MM.1S (cell line): ENCODE measurements around the gene PTPRR.

Experiments
- DNase-seq: peaks from one replicate; pipeline ENCODE4 v3.0.0-alpha.2; 2015
- H2AFZ ChIP-seq: fragments of 300-600 bp; sonication (generic); 2 replicates; pipeline ENCODE4 v1.6.0; 2016; ENCODE audit warnings: antibody characterized with exemption, low read length
- H3F3A ChIP-seq: fragments of 300-600 bp; sonication (generic); 2 replicates; pipeline ENCODE4 v1.6.1; 2016; ENCODE audit warnings: mild to moderate bottlenecking, antibody characterized with exemption, low read length, moderate library complexity, mixed read lengths; ENCODE audit not compliant: insufficient read depth
- H3K27ac ChIP-seq: fragments of 300-600 bp; sonication (generic); 2 replicates; pipeline ENCODE4 v1.5.1; 2016; ENCODE audit warnings: mild to moderate bottlenecking, low read length
- H3K27me3 ChIP-seq: fragments of 300-600 bp; sonication (generic); replicated peaks from 2 replicates; pipeline ENCODE4 v1.6.0; 2016; ENCODE audit warnings: low read length; ENCODE audit not compliant: insufficient read depth
- H3K36me3 ChIP-seq: fragments of 300-600 bp; sonication (generic); replicated peaks from 2 replicates; pipeline ENCODE4 v1.6.1; 2016; ENCODE audit warnings: mild to moderate bottlenecking, low read length, mixed read lengths; ENCODE audit not compliant: insufficient read depth
- H3K4me1 ChIP-seq: fragments of 300-600 bp; sonication (generic); 2 replicates; pipeline ENCODE4 v1.6.1; 2016; ENCODE audit warnings: low read length, mixed read lengths
- H3K4me2 ChIP-seq: fragments of 300-600 bp; sonication (generic); 2 replicates; pipeline ENCODE4 v1.6.0; 2016; ENCODE audit warnings: low read depth, low read length
- H3K4me3 ChIP-seq: fragments of 300-600 bp; sonication (generic); 2 replicates; pipeline ENCODE4 v1.5.1; 2016; ENCODE audit warnings: low read length, mixed read lengths
- H3K79me2 ChIP-seq: fragments of 300-600 bp; sonication (generic); 2 replicates; pipeline ENCODE4 v1.6.1; 2016; ENCODE audit warnings: mixed run types, low read length, mixed read lengths
- H3K9ac ChIP-seq: fragments of 300-600 bp; sonication (generic); 2 replicates; pipeline ENCODE4 v1.6.1; 2016; ENCODE audit warnings: low read length, mixed read lengths
- H3K9me2 ChIP-seq: fragments of 300-600 bp; sonication (generic); replicated peaks from 2 replicates; pipeline ENCODE4 v1.6.1; 2016; ENCODE audit warnings: mild to moderate bottlenecking, low read length, mixed read lengths; ENCODE audit not compliant: insufficient read depth
- H3K9me3 ChIP-seq: fragments of 300-600 bp; sonication (generic); replicated peaks from 2 replicates; pipeline ENCODE4 v1.6.1; 2016; ENCODE audit warnings: mild to moderate bottlenecking, low read length, mixed read lengths; ENCODE audit not compliant: insufficient read depth
- H4K20me1 ChIP-seq: fragments of 300-600 bp; sonication (generic); 2 replicates; pipeline ENCODE4 v1.6.1; 2016; ENCODE audit warnings: mild to moderate bottlenecking, low read length, moderate library complexity, mixed read lengths; ENCODE audit not compliant: insufficient read depth
- CTCF ChIP-seq: fragments of 300-600 bp; sonication (generic); IDR thresholded peaks from 2 replicates; pipeline ENCODE4 v1.5.1; 2016; ENCODE audit warnings: antibody characterized with exemption, low read length, mixed read lengths
- EZH2 ChIP-seq: fragments of 300-600 bp; sonication (generic); optimal IDR thresholded peaks from 2 replicates; pipeline ENCODE3; 2017; ENCODE audit warnings: low read depth, mild to moderate bottlenecking, antibody characterized with exemption, low read length, mixed read lengths
- EZH2phosphoT487 ChIP-seq: fragments of 300-600 bp; sonication (generic); IDR thresholded peaks from 2 replicates; pipeline ENCODE4 v1.6.1; 2018; ENCODE audit warnings: antibody characterized with exemption, low read length

PTPRR gene

GRCh38 chr12:70794131-70794530 lies 126.4 kb downstream of the PTPRR start:
- DNase-seq = no peak
- Histone ChIP-seq H3K4me2 (no peak overlapping the region), H3K79me2 (no peaks in the 10 kb centered on the region), H3K27me3 (no peaks in the 10 kb centered on the region), H4K20me1 (no peaks in the 10 kb centered on the region), H3K9me2 (no peaks in the 10 kb centered on the region), H3K4me1 (peaks cover 3% of the 10 kb centered on the region; the same call in 1 of the 2 replicates), H3K4me3 (no peak overlapping the region), H2AFZ (no peak overlapping the region), H3K9ac (no peak overlapping the region), H3K27ac (no peak overlapping the region), H3K9me3 (no peaks in the 10 kb centered on the region), H3F3A (no peaks in the 10 kb centered on the region), H3K36me3 (no peaks in the 10 kb centered on the region)
- TF ChIP-seq EZH2 (no peak), EZH2phosphoT487 (no peak), CTCF (no peak)

DNA sequence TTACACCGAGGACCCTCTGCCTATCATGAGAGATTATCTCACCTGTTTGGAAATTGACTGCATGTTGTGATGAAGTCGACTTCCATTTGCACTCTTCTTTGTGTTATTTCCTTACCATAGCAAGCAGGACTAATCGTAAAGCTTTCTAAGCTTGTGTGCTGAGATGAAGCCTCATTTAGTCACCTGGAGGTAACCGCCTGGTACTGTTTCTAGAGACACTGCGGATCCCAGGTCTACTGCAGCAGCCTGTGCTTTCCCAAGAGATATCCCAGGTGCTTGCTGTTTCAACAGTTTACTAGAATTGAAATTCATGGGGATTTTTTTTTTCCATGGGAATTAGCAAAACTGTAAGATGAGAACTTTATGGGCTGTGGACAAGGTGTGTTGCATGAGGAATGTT lies 131.8 kb downstream of the PTPRR start:
- no peak for TF ChIP-seq CTCF
- TF ChIP-seq EZH2phosphoT487 = no peak
- no peak for TF ChIP-seq EZH2
- no peak overlapping the region for H3K27ac ChIP-seq
- no peaks in the 10 kb centered on the region for H3K36me3 ChIP-seq
- no peaks in the 10 kb centered on the region for H3K27me3 ChIP-seq
- no peak for DNase-seq
- no peaks in the 10 kb centered on the region for H3K9me2 ChIP-seq
- H3K79me2 ChIP-seq = no peaks in the 10 kb centered on the region
- peaks cover 3% of the 10 kb centered on the region; the same call in 1 of the 2 replicates for H3K4me1 ChIP-seq
- no peak overlapping the region for H2AFZ ChIP-seq
- no peaks in the 10 kb centered on the region for H3K9me3 ChIP-seq
- no peak overlapping the region for H3K4me2 ChIP-seq
- no peak overlapping the region for H3K4me3 ChIP-seq
- no peaks in the 10 kb centered on the region for H3F3A ChIP-seq
- no peak overlapping the region for H3K9ac ChIP-seq
- H4K20me1 ChIP-seq = no peaks in the 10 kb centered on the region

DNA sequence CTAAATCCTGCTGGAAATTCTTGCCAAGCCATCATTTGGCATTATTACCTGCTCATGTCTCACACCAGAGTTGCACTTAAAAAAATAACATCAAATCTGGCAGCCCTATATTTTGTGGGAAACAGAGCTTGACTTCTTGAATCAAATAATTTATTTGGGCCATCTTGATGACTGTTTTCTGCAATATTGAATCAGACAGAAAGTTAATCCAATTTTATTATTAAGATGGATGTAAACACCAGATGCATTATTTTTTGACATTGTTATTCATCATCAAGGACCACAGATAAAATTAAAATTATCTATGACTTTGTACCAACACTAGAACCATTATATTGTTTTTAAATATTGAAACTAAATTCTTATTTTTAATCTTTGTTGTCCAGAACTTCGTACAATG lies 132.9 kb downstream of the PTPRR start:
- H3K9me3 ChIP-seq = no peaks in the 10 kb centered on the region
- no peaks in the 10 kb centered on the region for H4K20me1 ChIP-seq
- H3K9ac ChIP-seq = no peak overlapping the region
- H3K27ac ChIP-seq = no peak overlapping the region
- no peaks in the 10 kb centered on the region for H3K79me2 ChIP-seq
- no peak overlapping the region for H2AFZ ChIP-seq
- TF ChIP-seq CTCF (no peak), EZH2 (no peak), EZH2phosphoT487 (no peak)
- peaks cover 3% of the 10 kb centered on the region; the same call in 1 of the 2 replicates for H3K4me1 ChIP-seq
- H3K9me2 ChIP-seq = no peaks in the 10 kb centered on the region
- no peaks in the 10 kb centered on the region for H3K36me3 ChIP-seq
- no peak overlapping the region for H3K4me2 ChIP-seq
- H3F3A ChIP-seq = no peaks in the 10 kb centered on the region
- DNase-seq = no peak
- no peaks in the 10 kb centered on the region for H3K27me3 ChIP-seq
- H3K4me3 ChIP-seq = no peak overlapping the region
